OCI-LY7 (cell line): ENCODE data around the gene MAP3K2.

Experiments used
- EZH2phosphoT487 ChIP-seq: fragments of 200-600 bp; sonication (generic); IDR thresholded peaks from 2 replicates; pipeline ENCODE4 v1.6.1; 2018; ENCODE audit warnings: low read depth, borderline replicate concordance, mild to moderate bottlenecking, mixed run types, antibody characterized with exemption, low read length, moderate library complexity, mixed read lengths
- TF ChIP-seq, protein P1 (sequence below): fragments of 200-600 bp; sonication (generic); conservative IDR thresholded peaks from 2 replicates; pipeline ENCODE4 v1.5.1; 2014; ENCODE audit warnings: mild to moderate bottlenecking, antibody characterized with exemption, low read length, moderate library complexity, mixed read lengths

- TF ChIP-seq, protein P1, sequence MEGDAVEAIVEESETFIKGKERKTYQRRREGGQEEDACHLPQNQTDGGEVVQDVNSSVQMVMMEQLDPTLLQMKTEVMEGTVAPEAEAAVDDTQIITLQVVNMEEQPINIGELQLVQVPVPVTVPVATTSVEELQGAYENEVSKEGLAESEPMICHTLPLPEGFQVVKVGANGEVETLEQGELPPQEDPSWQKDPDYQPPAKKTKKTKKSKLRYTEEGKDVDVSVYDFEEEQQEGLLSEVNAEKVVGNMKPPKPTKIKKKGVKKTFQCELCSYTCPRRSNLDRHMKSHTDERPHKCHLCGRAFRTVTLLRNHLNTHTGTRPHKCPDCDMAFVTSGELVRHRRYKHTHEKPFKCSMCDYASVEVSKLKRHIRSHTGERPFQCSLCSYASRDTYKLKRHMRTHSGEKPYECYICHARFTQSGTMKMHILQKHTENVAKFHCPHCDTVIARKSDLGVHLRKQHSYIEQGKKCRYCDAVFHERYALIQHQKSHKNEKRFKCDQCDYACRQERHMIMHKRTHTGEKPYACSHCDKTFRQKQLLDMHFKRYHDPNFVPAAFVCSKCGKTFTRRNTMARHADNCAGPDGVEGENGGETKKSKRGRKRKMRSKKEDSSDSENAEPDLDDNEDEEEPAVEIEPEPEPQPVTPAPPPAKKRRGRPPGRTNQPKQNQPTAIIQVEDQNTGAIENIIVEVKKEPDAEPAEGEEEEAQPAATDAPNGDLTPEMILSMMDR: no peak
- no peak for TF ChIP-seq EZH2phosphoT487
Observed at GRCh38 chr2:127406454-127406853, 18.7 kb upstream of the MAP3K2 start.
